ENCODE measurements around the gene RAB41. TPM values are rescaled to one million over a fixed set of nuclear protein-coding genes. Genes with fewer than 3 reads are reported as not detected.
"Not testable (repeated sequence)": the region's sequence is repeated elsewhere in the genome, so short reads cannot be mapped to it uniquely, and the experiment has no call there.

RAB41 gene
- total and polyA plus RNA-seq, 12 donors, result not detected

DNA sequence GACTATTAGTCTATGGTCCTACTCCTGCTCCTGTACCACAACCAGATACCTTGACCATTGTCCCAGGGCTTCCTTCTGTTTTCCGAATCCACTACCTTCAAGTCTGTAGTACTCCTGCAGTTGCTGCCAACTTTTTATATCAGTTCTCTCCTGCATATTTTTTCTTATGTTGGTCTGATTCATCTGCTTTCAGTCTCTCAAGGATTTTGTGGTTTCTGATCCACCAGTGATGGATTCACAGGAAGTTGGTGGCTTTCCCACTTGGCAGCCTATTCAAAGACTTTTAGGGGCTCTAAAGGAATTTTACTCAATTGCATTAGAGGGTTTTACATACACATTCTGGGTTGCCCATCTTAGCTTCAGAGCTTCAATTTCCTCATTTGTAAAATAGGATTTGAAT lies 31.5 kb downstream of the RAB41 start:
- H3K4me3 ChIP-seq, result no peak overlapping the region
- no peak overlapping the region for H3K27ac ChIP-seq
- intact Hi-C loops (cut with DNase I), result no loop called here
- H3K4me1 ChIP-seq, result no peaks in the 10 kb centered on the region
- H3K9me3 ChIP-seq, result peaks cover 0 to 3% (median 0%) of the 10 kb centered on the region in 11 donors
- H3K36me3 ChIP-seq, result no peaks in the 10 kb centered on the region
- TF ChIP-seq, protein P1, sequence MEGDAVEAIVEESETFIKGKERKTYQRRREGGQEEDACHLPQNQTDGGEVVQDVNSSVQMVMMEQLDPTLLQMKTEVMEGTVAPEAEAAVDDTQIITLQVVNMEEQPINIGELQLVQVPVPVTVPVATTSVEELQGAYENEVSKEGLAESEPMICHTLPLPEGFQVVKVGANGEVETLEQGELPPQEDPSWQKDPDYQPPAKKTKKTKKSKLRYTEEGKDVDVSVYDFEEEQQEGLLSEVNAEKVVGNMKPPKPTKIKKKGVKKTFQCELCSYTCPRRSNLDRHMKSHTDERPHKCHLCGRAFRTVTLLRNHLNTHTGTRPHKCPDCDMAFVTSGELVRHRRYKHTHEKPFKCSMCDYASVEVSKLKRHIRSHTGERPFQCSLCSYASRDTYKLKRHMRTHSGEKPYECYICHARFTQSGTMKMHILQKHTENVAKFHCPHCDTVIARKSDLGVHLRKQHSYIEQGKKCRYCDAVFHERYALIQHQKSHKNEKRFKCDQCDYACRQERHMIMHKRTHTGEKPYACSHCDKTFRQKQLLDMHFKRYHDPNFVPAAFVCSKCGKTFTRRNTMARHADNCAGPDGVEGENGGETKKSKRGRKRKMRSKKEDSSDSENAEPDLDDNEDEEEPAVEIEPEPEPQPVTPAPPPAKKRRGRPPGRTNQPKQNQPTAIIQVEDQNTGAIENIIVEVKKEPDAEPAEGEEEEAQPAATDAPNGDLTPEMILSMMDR (IDR thresholded peaks at IDR 0.05), result no peak
- H3K27me3 ChIP-seq, result peaks cover 0 to 11% (median 0%) of the 10 kb centered on the region in 7 donors
- ATAC-seq, result no peak
- no peak for DNase-seq
- 89 to 90% methylated on average over 1 of the region's 1 CpG for WGBS, 2 donors

DNA sequence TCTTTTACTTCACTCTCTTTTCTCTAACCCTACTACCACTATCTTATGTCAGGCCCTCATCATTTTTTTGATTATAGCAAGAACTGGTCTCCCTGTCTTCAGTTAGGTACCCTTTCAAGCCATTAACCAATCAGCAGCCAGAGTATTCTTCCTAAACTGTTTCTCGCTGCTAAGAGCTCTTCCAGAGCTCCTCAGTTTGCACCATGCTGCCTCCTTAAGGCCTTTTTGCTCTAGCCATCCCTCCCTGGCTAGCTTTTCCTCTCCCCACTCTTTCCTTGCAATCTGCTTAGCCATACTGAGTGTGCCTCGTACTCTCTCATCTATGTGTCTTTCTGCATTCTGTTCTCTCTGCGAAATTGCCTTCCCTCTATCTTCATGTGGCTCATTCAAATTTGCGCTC lies 40.8 kb downstream of the RAB41 start:
- H3K4me1 ChIP-seq, result no peaks in the 10 kb centered on the region
- no peak overlapping the region for H3K4me3 ChIP-seq
- H3K9me3 ChIP-seq, result no peaks in the 10 kb centered on the region
- intact Hi-C loops (cut with DNase I), result no loop called here
- ATAC-seq (no peak), DNase-seq (no peak)
- peaks cover 0 to 16% (median 0%) of the 10 kb centered on the region in 7 donors for H3K27me3 ChIP-seq
- WGBS, 2 donors, result 98 to 99% methylated on average over 4 of the region's 4 CpGs
- no peak overlapping the region for H3K27ac ChIP-seq
- TF ChIP-seq, protein P1 (IDR thresholded peaks at IDR 0.05), result no peak
- H3K36me3 ChIP-seq, result no peaks in the 10 kb centered on the region

DNA sequence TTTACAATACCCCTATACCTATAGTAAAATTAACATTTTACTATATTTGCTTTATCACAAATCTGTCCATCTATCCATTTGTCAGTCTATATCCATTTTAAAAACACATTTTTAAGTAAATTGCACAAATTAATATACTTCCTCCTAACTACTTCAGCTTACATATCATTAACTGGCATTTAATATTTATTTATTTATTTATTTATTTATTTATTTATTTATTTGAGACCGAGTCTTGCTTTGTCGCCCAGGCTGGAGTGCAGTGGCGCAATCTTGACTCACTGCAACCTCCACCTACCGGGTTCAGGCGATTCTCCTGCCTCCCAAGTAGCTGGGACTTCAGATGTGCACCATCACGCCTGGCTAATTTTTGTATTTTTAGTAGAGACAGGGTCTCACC lies 41.7 kb downstream of the RAB41 start:
- WGBS, 2 donors, result 97 to 98% methylated on average over 6 of the region's 6 CpGs

DNA sequence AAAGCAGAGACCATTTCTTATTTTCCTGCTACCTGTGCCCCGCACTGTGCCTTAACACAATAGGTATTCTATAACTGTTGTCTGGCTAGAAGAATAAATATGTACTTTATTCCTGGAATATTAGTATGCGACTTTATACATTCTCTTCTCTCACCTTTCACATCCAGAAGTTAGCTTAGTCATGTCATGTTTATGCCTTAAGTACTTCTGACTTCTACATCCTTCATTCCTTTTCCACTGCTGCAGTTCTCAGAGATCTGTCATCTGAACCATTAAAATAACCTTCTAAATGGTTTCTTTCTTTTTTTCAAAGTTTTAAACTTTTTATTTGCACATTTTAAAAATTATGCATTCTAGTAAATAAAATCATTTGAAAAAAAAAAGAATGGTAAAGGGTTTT lies 42.4 kb downstream of the RAB41 start:
- TF ChIP-seq, protein P1 (IDR thresholded peaks at IDR 0.05), result no peak
- Histone ChIP-seq H3K27me3 (peaks cover 0 to 29% (median 0%) of the 10 kb centered on the region in 7 donors), H3K27ac (no peak overlapping the region), H3K4me3 (no peak overlapping the region), H3K4me1 (no peaks in the 10 kb centered on the region), H3K36me3 (peaks cover 0 to 5% (median 0%) of the 10 kb centered on the region in 9 donors), H3K9me3 (no peaks in the 10 kb centered on the region)
- intact Hi-C loops (cut with DNase I), result no loop called here
- DNase-seq (no peak), ATAC-seq (no peak)
- WGBS, 2 donors, result 98 to 99% methylated on average over 2 of the region's 2 CpGs

More for the DNA sequence above, 41.7 kb downstream of the RAB41 start:
- H3K4me3 ChIP-seq; H3K36me3 ChIP-seq; H3K9me3 ChIP-seq; DNase-seq; ATAC-seq; H3K4me1 ChIP-seq; H3K27ac ChIP-seq; intact Hi-C loops (cut with DNase I): not testable (repeated sequence)
- H3K27me3 ChIP-seq, result peaks cover 0 to 22% (median 0%) of the 10 kb centered on the region in 7 donors

DNA sequence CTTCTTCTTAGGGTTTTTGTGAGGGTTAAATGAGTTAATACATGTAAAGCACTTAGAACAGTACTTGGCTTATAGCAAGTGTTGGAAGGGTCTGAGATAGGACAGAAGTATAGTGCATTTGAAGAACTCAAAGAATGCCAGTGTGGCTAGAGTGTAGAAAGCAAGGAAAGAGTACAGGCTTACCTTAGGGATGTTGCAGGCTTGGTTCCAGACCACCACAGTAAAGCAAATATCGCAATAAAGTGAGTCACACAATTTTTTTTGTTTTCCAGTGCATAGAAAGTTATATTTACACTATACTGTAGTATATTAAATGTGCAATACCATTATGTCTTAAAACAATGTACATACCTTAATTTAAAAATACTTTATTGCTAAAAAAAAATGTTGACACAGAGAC lies 49.2 kb downstream of the RAB41 start:
- ATAC-seq, result no peak
- no peak for DNase-seq
- Histone ChIP-seq H3K4me3 (no peak overlapping the region), H3K9me3 (no peaks in the 10 kb centered on the region), H3K4me1 (no peaks in the 10 kb centered on the region), H3K36me3 (peaks cover 0 to 5% (median 0%) of the 10 kb centered on the region in 9 donors), H3K27ac (no peak overlapping the region), H3K27me3 (peaks cover 0 to 41% (median 0%) of the 10 kb centered on the region in 7 donors)
- intact Hi-C loops (cut with DNase I), result no loop called here
- WGBS, 2 donors, result 56 to 68% methylated on average over 1 of the region's 1 CpG
- TF ChIP-seq, protein P1 (IDR thresholded peaks at IDR 0.05), result no peak

Measured in heart right ventricle (tissue), 16 donors.